Stimulated activated CD4-positive, alpha-beta T cell treated with anti-CD3 and anti-CD28 coated beads, TNF-alpha, amount 100 ng/mL, for 4 hours (primary cell): Measurements from ENCODE around the gene FBXO41.

ENCODE experiments used
- DNase-seq, 3 experiments: peaks; one replicate each; pipeline ENCODE4 v3.0.0-alpha.2; 2020; ENCODE audit warnings: low read depth in 3 of 3

The FBXO41 gene, protein sequence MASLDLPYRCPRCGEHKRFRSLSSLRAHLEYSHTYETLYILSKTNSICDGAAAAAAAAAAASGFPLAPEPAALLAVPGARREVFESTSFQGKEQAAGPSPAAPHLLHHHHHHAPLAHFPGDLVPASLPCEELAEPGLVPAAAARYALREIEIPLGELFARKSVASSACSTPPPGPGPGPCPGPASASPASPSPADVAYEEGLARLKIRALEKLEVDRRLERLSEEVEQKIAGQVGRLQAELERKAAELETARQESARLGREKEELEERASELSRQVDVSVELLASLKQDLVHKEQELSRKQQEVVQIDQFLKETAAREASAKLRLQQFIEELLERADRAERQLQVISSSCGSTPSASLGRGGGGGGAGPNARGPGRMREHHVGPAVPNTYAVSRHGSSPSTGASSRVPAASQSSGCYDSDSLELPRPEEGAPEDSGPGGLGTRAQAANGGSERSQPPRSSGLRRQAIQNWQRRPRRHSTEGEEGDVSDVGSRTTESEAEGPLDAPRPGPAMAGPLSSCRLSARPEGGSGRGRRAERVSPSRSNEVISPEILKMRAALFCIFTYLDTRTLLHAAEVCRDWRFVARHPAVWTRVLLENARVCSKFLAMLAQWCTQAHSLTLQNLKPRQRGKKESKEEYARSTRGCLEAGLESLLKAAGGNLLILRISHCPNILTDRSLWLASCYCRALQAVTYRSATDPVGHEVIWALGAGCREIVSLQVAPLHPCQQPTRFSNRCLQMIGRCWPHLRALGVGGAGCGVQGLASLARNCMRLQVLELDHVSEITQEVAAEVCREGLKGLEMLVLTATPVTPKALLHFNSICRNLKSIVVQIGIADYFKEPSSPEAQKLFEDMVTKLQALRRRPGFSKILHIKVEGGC

DNA sequence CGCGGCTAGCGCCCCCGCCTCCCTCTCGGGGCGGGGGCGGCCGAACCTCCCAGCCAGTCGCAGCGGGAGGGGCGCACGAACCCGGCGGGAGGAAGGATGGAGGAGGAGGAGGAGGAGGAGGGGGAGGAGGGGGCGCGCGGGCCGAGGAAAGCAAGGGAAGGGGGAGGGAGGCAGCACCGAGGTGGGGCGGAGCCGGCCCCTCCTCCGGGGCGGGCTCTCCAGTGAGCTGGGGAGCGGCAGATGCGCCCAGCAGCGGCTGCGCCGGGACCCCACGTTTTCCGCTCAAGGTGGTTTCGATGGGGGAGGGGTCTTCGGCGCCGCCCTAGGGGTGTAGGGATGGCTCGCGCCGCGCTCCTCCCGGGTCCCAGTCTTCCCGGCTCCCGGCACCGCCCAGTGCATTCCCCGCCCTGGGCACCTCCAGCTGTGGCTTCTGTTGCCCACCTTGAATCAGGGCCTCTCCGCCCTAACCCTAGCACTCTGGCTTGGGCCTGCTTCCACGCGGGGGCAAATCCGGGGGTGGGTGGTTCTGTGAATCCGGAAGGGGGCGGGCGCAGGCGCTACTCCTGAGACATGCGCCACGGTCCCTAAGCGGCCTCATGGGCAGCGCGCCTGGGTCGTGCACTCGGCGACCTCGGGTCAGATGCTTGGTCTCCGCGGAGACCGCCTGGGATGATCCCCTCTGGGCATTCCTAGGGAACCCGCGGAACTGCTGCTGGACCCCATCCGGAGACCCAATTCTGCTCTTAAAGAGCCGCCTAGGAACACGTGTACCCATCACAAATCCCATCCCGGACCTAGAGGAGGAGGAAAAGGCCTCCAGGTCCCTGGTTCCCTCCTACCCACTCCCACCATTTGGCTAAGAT lies at the start of gene FBXO41:
TSS of gene FBXO41 (minus strand) at position 183 of the 863 bp plus-strand sequence. CDS start 14,848 bp downstream, outside the sequence.
- DNase-seq, result peak; percentile 62 to 80 (median 63)

DNA sequence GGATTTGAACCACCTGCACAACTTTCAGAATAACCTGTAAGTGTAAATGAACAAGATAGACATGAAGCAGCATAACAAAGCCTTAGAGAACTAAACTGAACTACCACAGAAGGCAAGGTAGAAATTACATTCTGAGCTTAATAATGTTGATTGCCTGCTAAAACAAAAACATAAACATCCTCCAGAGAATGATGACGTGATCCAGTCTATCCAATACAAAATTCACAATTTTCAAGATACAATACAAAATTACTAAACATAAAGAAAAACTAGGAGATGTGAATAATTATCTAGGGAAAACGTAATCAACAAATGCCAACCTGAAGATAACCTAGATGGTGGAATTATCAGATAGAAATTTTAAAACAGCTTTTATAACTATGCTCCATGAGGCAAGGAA lies 49.8 kb upstream of the FBXO41 start:
- no peak for DNase-seq

DNA sequence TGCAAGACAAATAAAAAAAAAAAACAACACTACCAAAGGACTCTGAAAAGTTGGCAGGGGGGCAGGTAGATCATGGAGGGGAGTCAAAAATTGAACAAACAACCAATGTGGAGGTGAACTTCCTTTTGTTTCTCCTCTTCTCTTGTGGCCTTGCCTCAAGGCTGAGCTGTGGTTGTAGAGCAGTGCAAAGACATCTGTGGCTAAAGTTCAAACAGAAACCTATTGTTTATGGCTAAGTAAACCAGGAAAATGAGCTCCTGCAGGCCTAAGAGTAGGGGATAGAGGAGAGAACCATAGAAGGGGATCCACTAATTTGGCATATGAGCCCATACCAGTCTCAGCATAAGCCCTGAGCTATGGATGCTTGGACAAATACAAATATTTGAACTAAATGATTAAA lies 49.3 kb upstream of the FBXO41 start:
- DNase-seq, result no peak

GRCh38 chr2:73324126-73324725 lies 39.9 kb upstream of the FBXO41 start:
- DNase-seq, result no peak

DNA sequence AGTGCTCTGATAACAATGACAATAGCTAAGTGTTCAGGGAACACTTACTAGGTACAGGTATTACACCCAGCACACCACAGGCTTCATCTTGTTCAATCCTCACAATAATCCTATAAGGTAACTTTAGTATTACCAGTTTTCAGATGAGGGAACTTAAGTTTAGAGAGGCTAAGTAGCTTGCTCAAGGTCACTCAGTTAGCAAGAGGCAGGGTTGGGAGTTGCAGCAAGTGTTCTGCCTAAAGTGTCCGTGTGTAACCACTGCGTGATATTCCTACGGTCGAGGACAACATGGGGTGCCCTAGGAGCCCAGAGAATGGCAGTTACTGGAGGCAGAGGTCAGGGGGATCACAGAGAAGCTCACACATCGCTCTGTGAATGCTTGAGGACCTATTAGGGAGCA lies 39.3 kb upstream of the FBXO41 start:
- no peak for DNase-seq

DNA sequence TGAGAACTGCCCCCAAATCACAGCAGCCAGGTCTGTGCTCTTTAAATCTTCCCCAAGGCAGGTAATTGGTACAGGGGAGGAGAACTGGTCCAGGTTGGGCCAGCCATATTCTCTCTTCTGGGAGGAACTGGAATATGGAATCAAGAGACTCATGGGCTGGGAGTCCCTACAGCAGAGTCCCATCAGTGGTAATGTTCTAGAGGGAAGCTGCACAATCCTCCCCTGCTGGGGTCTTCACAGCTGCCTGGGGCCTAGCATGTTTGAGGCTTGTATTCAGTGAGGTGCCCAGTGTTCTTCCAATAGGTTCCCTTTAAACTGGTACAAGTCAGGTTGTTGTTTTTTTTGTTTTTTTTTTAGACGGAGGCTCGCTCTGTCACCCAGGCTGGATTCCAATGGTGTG lies 30.2 kb upstream of the FBXO41 start:
- DNase-seq, result no peak

GRCh38 chr2:73307720-73308119 lies 23.4 kb upstream of the FBXO41 start:
- no peak for DNase-seq

DNA sequence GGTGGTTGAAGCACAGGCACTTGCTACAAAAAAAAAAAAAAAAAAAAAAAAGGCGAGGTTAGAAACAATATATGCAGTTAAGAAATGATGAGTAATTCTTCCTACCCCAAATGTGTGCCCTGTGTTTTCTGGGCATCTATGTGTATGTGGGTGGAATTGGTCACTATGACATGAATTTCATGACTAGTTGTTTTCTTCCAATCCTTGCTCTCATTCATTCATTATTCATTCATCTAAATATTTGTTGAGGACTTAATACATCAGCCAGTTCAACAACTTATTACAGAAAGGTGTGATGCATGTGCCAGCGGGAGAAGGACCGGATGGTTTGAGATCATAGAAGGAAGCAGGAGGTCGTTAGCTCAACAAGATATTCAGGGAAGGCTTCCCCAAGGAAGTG lies 17.4 kb upstream of the FBXO41 start:
- DNase-seq, result no peak

- DNase-seq, result no peak
Measured at GRCh38 chr2:73300926-73301325, 16.6 kb upstream of the FBXO41 start.

- no peak for DNase-seq
Measured at GRCh38 chr2:73297586-73297985, 13.3 kb upstream of the FBXO41 start.

DNA sequence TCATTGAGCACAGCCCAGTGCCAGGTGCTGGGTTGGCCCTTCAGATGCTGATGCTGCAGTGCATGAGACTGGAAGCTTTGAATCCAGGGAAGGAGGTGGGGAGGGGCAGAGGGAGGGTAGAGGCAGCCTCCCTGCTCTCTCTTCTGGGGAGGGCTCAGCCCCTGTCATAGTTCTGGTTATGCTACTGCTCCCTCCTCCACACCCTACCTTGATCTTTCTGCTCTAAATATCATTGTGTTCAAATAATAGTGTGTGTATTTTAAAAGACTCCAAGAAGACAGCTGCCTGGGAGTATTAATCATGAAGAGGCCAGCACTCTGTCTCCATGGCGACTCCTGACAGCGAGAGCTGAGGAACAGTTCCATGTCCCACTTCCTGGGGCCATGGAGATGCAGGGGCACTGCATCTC lies 12.9 kb upstream of the FBXO41 start:
- DNase-seq, result no peak

GRCh38 chr2:73295751-73296400 lies 11.6 kb upstream of the FBXO41 start:
- DNase-seq, result no peak

GRCh38 chr2:73294239-73294638 lies 10.0 kb upstream of the FBXO41 start:
- DNase-seq, result no peak

- peak; percentile 70 to 83 (median 80) for DNase-seq
Measured at GRCh38 chr2:73293534-73294171, 9.4 kb upstream of the FBXO41 start, which contains the start of gene EGR4. Gene EGR4, minus strand, starts transcription at chr2:73293548. Its CDS starts 231 bp downstream, at chr2:73293317.

DNA sequence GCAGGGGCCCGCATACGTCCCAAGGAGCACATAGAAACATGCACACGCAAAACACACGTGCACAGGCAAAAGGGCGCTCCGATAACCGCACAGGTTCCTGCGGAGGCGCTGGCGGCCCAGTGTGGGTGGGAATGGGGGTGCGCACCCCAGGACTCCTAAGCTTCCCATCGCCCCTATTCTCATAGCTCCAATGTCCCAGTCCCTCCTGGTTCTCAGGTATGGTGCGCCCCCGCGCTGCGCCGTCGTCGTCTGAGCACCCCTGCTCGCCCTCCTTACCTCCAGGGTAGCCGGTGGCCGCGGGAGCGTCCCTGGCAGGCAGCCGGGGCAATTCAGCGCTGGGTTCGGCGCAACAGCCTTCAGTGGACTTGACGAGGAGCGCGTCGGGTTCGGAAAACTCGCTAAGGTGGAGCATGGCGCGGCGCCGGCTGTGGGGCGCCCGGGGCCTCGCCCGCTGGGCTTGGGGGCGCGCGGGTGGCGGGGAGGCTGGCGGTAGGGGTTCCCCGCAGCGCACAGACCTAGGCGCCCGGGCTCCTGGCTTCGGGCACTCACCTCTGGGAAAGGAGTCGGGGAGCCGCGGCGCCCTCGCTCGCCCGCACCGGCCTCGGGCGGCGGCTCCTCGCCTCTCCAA lies 8.7 kb upstream of the FBXO41 start:
- no peak for DNase-seq

DNA sequence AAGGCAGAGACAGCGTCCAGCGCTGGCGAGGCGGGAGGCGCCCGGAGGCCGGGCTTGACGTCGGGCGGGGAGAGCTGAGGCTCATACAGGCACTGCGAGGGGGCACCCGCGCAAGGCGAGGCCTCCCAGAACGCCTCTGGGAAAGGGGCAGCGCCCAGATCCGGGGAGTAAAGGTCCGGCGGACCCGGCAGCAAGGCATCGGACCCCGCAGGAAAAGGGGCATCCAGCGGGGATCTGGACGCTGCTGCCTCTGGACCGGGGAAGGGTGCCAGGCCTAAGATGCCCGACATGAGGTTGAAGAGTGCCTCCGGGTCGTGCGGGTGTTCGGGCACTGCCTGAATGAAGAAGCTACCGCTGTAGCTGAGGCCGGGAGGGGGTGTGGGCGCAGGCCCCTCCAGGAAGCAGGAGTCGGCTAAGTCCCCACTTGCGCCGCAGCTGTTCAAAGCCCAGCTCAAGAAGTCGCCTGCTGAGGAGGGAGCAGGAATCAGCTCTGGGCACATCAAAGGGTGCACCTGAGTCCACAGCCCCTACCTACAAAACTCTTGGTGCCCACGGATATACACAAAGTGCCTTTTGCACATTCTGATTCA lies 8.1 kb upstream of the FBXO41 start:
- DNase-seq, result no peak

DNA sequence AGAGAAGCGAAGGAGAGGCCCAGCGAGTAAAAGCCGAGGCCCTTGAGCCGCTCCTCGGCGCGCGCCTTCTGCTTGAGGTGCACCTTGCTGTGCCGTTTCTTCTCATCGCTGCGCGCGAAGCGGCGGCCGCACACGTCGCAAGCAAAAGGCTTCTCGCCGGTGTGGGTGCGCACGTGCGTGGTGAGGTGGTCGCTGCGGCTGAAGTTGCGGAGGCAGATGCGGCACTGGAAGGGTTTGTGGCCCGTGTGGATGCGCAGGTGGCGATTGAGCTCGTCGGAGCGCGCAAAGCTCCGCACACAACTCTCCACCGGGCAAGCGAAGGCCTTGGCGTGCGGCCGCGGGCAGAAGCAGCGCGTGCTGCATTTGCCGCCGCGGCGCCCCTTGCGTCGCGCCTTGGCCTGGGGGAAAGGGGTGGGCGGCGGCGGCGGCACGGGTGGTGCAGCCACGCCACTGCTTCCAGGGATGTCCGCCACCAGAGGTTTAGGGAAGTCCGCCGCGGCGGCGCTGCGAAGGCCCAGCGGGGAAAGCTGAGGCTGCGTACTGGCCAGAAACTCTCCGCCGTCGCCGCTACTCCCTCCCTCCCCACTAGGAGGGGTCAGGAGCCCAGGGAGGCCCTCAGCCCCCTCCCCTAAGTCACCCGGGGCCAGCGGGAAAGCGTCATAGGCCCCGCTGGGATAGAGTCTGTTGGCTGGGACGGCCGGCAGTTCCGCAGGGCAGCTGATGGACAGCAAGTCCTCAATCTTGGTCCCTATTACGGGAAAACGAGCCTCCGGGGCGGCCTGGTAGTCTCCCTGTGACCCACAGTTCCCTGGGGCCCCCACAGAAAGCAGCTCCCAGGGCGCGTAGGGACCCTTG lies 7.4 kb upstream of the FBXO41 start:
- DNase-seq, result no peak

- peak in 1 of 3 experiments; percentile 38 for DNase-seq
Measured at GRCh38 chr2:73291093-73291460, 6.8 kb upstream of the FBXO41 start.
